ENCODE results near the gene HOXD11. TPM values are rescaled to one million over a fixed set of nuclear protein-coding genes. Genes with fewer than 3 reads are reported as not detected.
A peak's percentile ranks its signal among the peaks of the same experiment; 100 is the strongest.

The HOXD11 gene
- total RNA-seq, 4 donors from 2014 or later: not detected

- TF ChIP-seq CTCF (IDR thresholded peaks at IDR 0.05; ENCODE audit: low read depth): no peak
These were observed 49.9 kb downstream of the HOXD11 start, which contains the start of gene HOXD3 for GRCh38 chr2:176156807-176157498. HOXD3 (plus strand) TSS chr2:176157307; CDS start chr2:176169115, 11,808 bp downstream.

- TF ChIP-seq CTCF (IDR thresholded peaks at IDR 0.05; ENCODE audit: low read depth): no peak
These were observed 50.6 kb downstream of the HOXD11 start for GRCh38 chr2:176157499-176158185.

- TF ChIP-seq CTCF (IDR thresholded peaks at IDR 0.05; ENCODE audit: low read depth): no peak
These were observed 51.1 kb downstream of the HOXD11 start for GRCh38 chr2:176158186-176158591.

GRCh38 chr2:176158855-176159662, 52.0 kb downstream of the HOXD11 start:
- no peak for TF ChIP-seq CTCF (IDR thresholded peaks at IDR 0.05; ENCODE audit: low read depth)

Small RNAs within 50 kb of the gene (small RNA-seq; reads per million reads assigned to genes)
- gene MIR10B: 84,672 reads per million, percentile 100 among the genes with 10 or more reads in this experiment

Other genes starting within 250 kb of the HOXD11 start
- gene LNPK, start 105.0 kb upstream of the HOXD11 start, total RNA-seq: 10 to 100 TPM; 35.0 to 60.8 (median 38.3) TPM
- gene EVX2, start 23.3 kb upstream of the HOXD11 start, total RNA-seq: under 1 TPM in 1 of 4 donors, not detected in 3; 0.16 TPM
- 1 to 10 TPM in 1 of 4 donors, not detected in 3; 1.1 TPM for gene HOXD13, start 14.6 kb upstream of the HOXD11 start, total RNA-seq
- gene HOXD12, start 7.5 kb upstream of the HOXD11 start, total RNA-seq: not detected
- under 1 TPM in 2 of 4 donors, not detected in 2; 0.17 to 0.66 TPM for gene HOXD10, start 9.5 kb downstream of the HOXD11 start, total RNA-seq
- 1 to 10 TPM; 1.9 to 6.4 (median 3.7) TPM for gene HOXD9, start 15.4 kb downstream of the HOXD11 start, total RNA-seq
- 10 to 100 TPM in 3 of 4 donors, 1 to 10 TPM in 1; 8.0 to 24.5 (median 14.4) TPM for gene HOXD8, start 22.4 kb downstream of the HOXD11 start, total RNA-seq
- gene HOXD4, start 44.3 kb downstream of the HOXD11 start, total RNA-seq: 10 to 100 TPM in 1 of 4 donors, 1 to 10 TPM in 3; 1.5 to 20.7 (median 6.4) TPM
- 10 to 100 TPM in 1 of 4 donors, 1 to 10 TPM in 3; 1.3 to 23.0 (median 3.6) TPM for gene HOXD3, start 50.0 kb downstream of the HOXD11 start, total RNA-seq
- 1 to 10 TPM in 2 of 4 donors, under 1 TPM in 2; 0.38 to 2.1 (median 1.1) TPM for gene HOXD1, start 81.4 kb downstream of the HOXD11 start, total RNA-seq
- 10 to 100 TPM; 18.4 to 24.5 (median 21.4) TPM for gene MTX2, start 162.2 kb downstream of the HOXD11 start, total RNA-seq